Measurements from ENCODE around the gene TBCD.
"Not testable (repeated sequence)": the region's sequence is repeated elsewhere in the genome, so short reads cannot be mapped to it uniquely, and the experiment has no call there.

The TBCD gene

GRCh38 chr17:82947051-82947991 is 195.5 kb downstream of the TBCD start:
- Histone ChIP-seq H3K36me3 (ENCODE audit: control insufficient read depth, insufficient read depth, low read length, severe bottlenecking) (peaks cover 37% of the 10 kb centered on the region), H3K4me3 (ENCODE audit: low read length) (no peak overlapping the region), H3K9me3 (ENCODE audit: control insufficient read depth, low read length) (peaks cover 26% of the 10 kb centered on the region)

GRCh38 chr17:82948081-82948511 is 196.2 kb downstream of the TBCD start:
- DNase-seq (ENCODE audit: low read depth) = no peak
- H3K9ac ChIP-seq (ENCODE audit: low read length) = no peak overlapping the region
- no peaks in the 10 kb centered on the region for H3K27me3 ChIP-seq (replicated peaks; ENCODE audit: control insufficient read depth, insufficient read depth, low read length)
- peaks cover 26% of the 10 kb centered on the region for H3K9me3 ChIP-seq (ENCODE audit: control insufficient read depth, low read length)
- H3K36me3 ChIP-seq (ENCODE audit: control insufficient read depth, insufficient read depth, low read length, severe bottlenecking) = peaks cover 29% of the 10 kb centered on the region
- no peaks in the 10 kb centered on the region for H3K4me1 ChIP-seq (ENCODE audit: control insufficient read depth, insufficient read depth, low read length)
- H3K4me3 ChIP-seq (ENCODE audit: low read length) = no peak overlapping the region

More at GRCh38 chr17:82947051-82947991, 195.5 kb downstream of the TBCD start:
- H3K9ac ChIP-seq (ENCODE audit: low read length) = no peak overlapping the region
- DNase-seq (ENCODE audit: low read depth) = no peak
- H3K4me1 ChIP-seq (ENCODE audit: control insufficient read depth, insufficient read depth, low read length) = no peaks in the 10 kb centered on the region
- H3K27me3 ChIP-seq (replicated peaks; ENCODE audit: control insufficient read depth, insufficient read depth, low read length) = no peaks in the 10 kb centered on the region

- Histone ChIP-seq H3K36me3 (ENCODE audit: control insufficient read depth, insufficient read depth, low read length, severe bottlenecking) (peaks cover 21% of the 10 kb centered on the region), H3K27me3 (replicated peaks; ENCODE audit: control insufficient read depth, insufficient read depth, low read length) (no peaks in the 10 kb centered on the region), H3K4me1 (ENCODE audit: control insufficient read depth, insufficient read depth, low read length) (no peaks in the 10 kb centered on the region), H3K4me3 (ENCODE audit: low read length) (no peak overlapping the region), H3K9ac (ENCODE audit: low read length) (no peak overlapping the region), H3K9me3 (ENCODE audit: control insufficient read depth, low read length) (peaks cover 24% of the 10 kb centered on the region)
- DNase-seq (ENCODE audit: low read depth) = no peak
These were observed 197.1 kb downstream of the TBCD start for GRCh38 chr17:82948957-82949356.

GRCh38 chr17:82949361-82949760 is 197.5 kb downstream of the TBCD start:
- Histone ChIP-seq H3K4me1 (ENCODE audit: control insufficient read depth, insufficient read depth, low read length) (no peaks in the 10 kb centered on the region), H3K9ac (ENCODE audit: low read length) (no peak overlapping the region), H3K9me3 (ENCODE audit: control insufficient read depth, low read length) (peaks cover 20% of the 10 kb centered on the region), H3K4me3 (ENCODE audit: low read length) (no peak overlapping the region), H3K36me3 (ENCODE audit: control insufficient read depth, insufficient read depth, low read length, severe bottlenecking) (peaks cover 17% of the 10 kb centered on the region), H3K27me3 (replicated peaks; ENCODE audit: control insufficient read depth, insufficient read depth, low read length) (no peaks in the 10 kb centered on the region)
- no peak for DNase-seq (ENCODE audit: low read depth)

- H3K9me3 ChIP-seq (ENCODE audit: control insufficient read depth, low read length) = peaks cover 15% of the 10 kb centered on the region
- H3K4me1 ChIP-seq (ENCODE audit: control insufficient read depth, insufficient read depth, low read length) = no peaks in the 10 kb centered on the region
- no peak overlapping the region for H3K4me3 ChIP-seq (ENCODE audit: low read length)
- no peak for DNase-seq (ENCODE audit: low read depth)
- peaks cover 11% of the 10 kb centered on the region for H3K36me3 ChIP-seq (ENCODE audit: control insufficient read depth, insufficient read depth, low read length, severe bottlenecking)
- no peaks in the 10 kb centered on the region for H3K27me3 ChIP-seq (replicated peaks; ENCODE audit: control insufficient read depth, insufficient read depth, low read length)
- no peak overlapping the region for H3K9ac ChIP-seq (ENCODE audit: low read length)
These were observed 198.1 kb downstream of the TBCD start for GRCh38 chr17:82949984-82950383.

- Histone ChIP-seq H3K9ac (ENCODE audit: low read length) (no peak overlapping the region), H3K27me3 (replicated peaks; ENCODE audit: control insufficient read depth, insufficient read depth, low read length) (no peaks in the 10 kb centered on the region), H3K4me1 (ENCODE audit: control insufficient read depth, insufficient read depth, low read length) (no peaks in the 10 kb centered on the region), H3K4me3 (ENCODE audit: low read length) (no peak overlapping the region), H3K9me3 (ENCODE audit: control insufficient read depth, low read length) (peaks cover 15% of the 10 kb centered on the region), H3K36me3 (ENCODE audit: control insufficient read depth, insufficient read depth, low read length, severe bottlenecking) (peaks cover 5% of the 10 kb centered on the region)
- no peak for DNase-seq (ENCODE audit: low read depth)
These were observed 198.7 kb downstream of the TBCD start for GRCh38 chr17:82950525-82951102.

- H3K4me1 ChIP-seq (ENCODE audit: control insufficient read depth, insufficient read depth, low read length) = no peaks in the 10 kb centered on the region
- no peak overlapping the region for H3K4me3 ChIP-seq (ENCODE audit: low read length)
- no peak for DNase-seq (ENCODE audit: low read depth)
- H3K36me3 ChIP-seq (ENCODE audit: control insufficient read depth, insufficient read depth, low read length, severe bottlenecking) = no peaks in the 10 kb centered on the region
- H3K9ac ChIP-seq (ENCODE audit: low read length) = no peak overlapping the region
- H3K27me3 ChIP-seq (replicated peaks; ENCODE audit: control insufficient read depth, insufficient read depth, low read length) = no peaks in the 10 kb centered on the region
- peaks cover 7% of the 10 kb centered on the region for H3K9me3 ChIP-seq (ENCODE audit: control insufficient read depth, low read length)
These were observed 200.2 kb downstream of the TBCD start for GRCh38 chr17:82952019-82952418.

GRCh38 chr17:82955106-82955505 is 203.2 kb downstream of the TBCD start:
- H3K4me1 ChIP-seq (ENCODE audit: control insufficient read depth, insufficient read depth, low read length); H3K4me3 ChIP-seq (ENCODE audit: low read length); H3K9ac ChIP-seq (ENCODE audit: low read length); H3K9me3 ChIP-seq (ENCODE audit: control insufficient read depth, low read length); DNase-seq (ENCODE audit: low read depth); H3K36me3 ChIP-seq (ENCODE audit: control insufficient read depth, insufficient read depth, low read length, severe bottlenecking); H3K27me3 ChIP-seq (replicated peaks; ENCODE audit: control insufficient read depth, insufficient read depth, low read length): not testable (repeated sequence)

- not testable (repeated sequence) for DNase-seq (ENCODE audit: low read depth); H3K36me3 ChIP-seq (ENCODE audit: control insufficient read depth, insufficient read depth, low read length, severe bottlenecking); H3K9ac ChIP-seq (ENCODE audit: low read length); H3K4me1 ChIP-seq (ENCODE audit: control insufficient read depth, insufficient read depth, low read length); H3K4me3 ChIP-seq (ENCODE audit: low read length); H3K27me3 ChIP-seq (replicated peaks; ENCODE audit: control insufficient read depth, insufficient read depth, low read length); H3K9me3 ChIP-seq (ENCODE audit: control insufficient read depth, low read length)
These were observed 203.8 kb downstream of the TBCD start for GRCh38 chr17:82955627-82956026.

GRCh38 chr17:82956146-82956725 is 204.4 kb downstream of the TBCD start:
- no peak overlapping the region for H3K9ac ChIP-seq (ENCODE audit: low read length)
- no peaks in the 10 kb centered on the region for H3K36me3 ChIP-seq (ENCODE audit: control insufficient read depth, insufficient read depth, low read length, severe bottlenecking)
- H3K4me1 ChIP-seq (ENCODE audit: control insufficient read depth, insufficient read depth, low read length) = no peaks in the 10 kb centered on the region
- no peak overlapping the region for H3K4me3 ChIP-seq (ENCODE audit: low read length)
- DNase-seq (ENCODE audit: low read depth) = no peak
- no peaks in the 10 kb centered on the region for H3K27me3 ChIP-seq (replicated peaks; ENCODE audit: control insufficient read depth, insufficient read depth, low read length)
- peaks cover 7% of the 10 kb centered on the region for H3K9me3 ChIP-seq (ENCODE audit: control insufficient read depth, low read length)

- Histone ChIP-seq H3K4me1 (ENCODE audit: control insufficient read depth, insufficient read depth, low read length) (no peaks in the 10 kb centered on the region), H3K27me3 (replicated peaks; ENCODE audit: control insufficient read depth, insufficient read depth, low read length) (no peaks in the 10 kb centered on the region), H3K9ac (ENCODE audit: low read length) (no peak overlapping the region), H3K9me3 (ENCODE audit: control insufficient read depth, low read length) (peaks cover 7% of the 10 kb centered on the region), H3K4me3 (ENCODE audit: low read length) (no peak overlapping the region), H3K36me3 (ENCODE audit: control insufficient read depth, insufficient read depth, low read length, severe bottlenecking) (no peaks in the 10 kb centered on the region)
- no peak for DNase-seq (ENCODE audit: low read depth)
These were observed 205.0 kb downstream of the TBCD start for GRCh38 chr17:82956726-82957468.

All from adipocyte (in vitro differentiated cells).